ENCODE measurements around the gene CRADD.
A peak's percentile ranks its signal among the peaks of the same experiment; 100 is the strongest.
"Not testable (repeated sequence)": the region's sequence is repeated elsewhere in the genome, so short reads cannot be mapped to it uniquely, and the experiment has no call there.

Gene CRADD

DNA sequence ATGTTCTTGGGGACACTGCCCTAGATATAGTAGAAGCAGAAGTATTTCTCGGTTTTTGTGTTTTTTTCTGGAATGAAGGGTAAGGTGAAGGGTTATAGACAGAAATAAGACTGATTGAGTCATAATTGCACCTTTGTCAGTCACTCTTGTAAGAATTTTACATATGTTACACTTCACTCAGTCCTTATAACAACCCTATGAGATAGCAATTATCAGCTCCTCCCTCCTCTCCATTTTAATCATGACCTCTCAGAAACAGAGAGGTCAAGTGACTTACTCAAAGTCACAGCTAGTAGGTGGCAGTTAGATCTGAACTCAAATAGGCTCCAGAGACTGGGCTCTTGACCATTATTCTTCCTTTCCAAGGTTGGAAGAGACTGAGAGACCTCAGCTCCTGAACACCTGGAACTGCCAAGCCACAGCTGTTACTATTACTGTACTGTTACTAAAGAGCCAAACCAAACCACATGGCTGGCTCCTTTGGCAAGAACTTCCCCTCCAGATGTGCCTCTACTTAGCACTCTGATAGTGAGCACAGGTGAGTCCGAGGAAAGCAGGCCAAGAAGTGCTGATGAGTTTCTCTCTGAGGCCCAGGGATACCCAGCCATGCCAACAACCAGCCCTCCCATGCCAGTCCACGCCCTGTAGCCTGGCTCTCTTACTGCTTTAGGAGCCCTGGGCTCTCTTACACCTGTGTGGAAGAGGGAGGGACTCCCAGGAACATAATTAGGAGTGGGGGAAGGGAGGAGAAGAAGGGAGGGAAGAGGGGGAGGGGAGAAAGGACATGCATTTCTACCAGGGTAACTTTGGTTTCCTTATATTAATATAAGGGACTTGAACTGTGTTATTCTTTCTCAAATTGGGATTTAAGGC is 121.3 kb downstream of the CRADD start:
- peaks cover 5 to 11% of the 10 kb centered on the region in 2 donors for H3K4me1 Mint-ChIP-seq (ENCODE audit: low read depth in 2 of 2)
- DNase-seq (no peak), ATAC-seq (replicated peaks) (no peak)
- no peak overlapping the region for H3K4me3 Mint-ChIP-seq
- no peaks in the 10 kb centered on the region for H3K36me3 Mint-ChIP-seq (ENCODE audit: insufficient read depth)
- H3K9me3 Mint-ChIP-seq = no peaks in the 10 kb centered on the region
- no peaks in the 10 kb centered on the region for H3K27me3 Mint-ChIP-seq
- H3K27ac Mint-ChIP-seq = no peak overlapping the region

DNA sequence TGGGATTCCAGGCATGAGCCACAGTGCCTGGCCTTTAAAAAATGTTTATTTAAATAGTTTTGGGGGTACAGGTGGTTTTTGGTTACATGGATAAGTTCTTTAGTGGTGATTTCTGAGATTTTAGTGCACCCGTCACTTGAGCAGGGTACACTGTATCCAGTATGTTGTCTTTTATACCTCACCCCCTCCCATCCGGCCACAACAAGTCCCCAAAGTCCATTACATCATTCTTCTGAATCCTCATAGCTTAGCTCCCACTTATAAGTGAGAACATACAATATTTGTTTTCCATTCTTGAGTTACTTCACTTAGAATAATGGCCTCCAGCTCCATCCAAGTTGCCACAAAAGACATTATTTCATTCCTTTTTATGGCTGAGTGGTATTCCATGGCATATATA is 124.5 kb downstream of the CRADD start:
- not testable (repeated sequence) for ATAC-seq (replicated peaks); H3K9me3 Mint-ChIP-seq; H3K36me3 Mint-ChIP-seq (ENCODE audit: insufficient read depth); H3K4me3 Mint-ChIP-seq; DNase-seq; H3K27ac Mint-ChIP-seq; H3K27me3 Mint-ChIP-seq
- H3K4me1 Mint-ChIP-seq (ENCODE audit: low read depth in 2 of 2) = peaks cover 5 to 13% of the 10 kb centered on the region in 2 donors

DNA sequence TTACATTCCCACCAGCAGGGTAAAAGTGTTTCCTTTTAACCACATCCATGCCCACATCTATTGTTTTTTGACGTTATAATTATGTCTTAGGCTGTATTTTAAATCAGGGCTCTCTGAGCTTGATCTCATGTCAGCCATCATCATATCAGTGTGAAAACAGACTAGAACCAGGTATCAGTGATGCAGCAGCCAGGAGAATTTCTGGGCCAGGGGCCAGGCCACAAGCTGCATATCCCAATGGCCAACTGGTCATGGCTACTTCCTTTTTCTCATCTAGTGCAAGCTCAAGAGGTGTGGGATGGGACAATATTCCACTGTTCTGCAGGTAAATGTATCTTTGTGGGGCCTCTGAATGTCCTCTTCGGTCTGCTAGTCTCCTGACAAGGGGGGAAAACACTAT is 125.1 kb downstream of the CRADD start:
- no peak overlapping the region for H3K27ac Mint-ChIP-seq
- peaks cover 9 to 14% of the 10 kb centered on the region in 2 donors for H3K4me1 Mint-ChIP-seq (ENCODE audit: low read depth in 2 of 2)
- H3K9me3 Mint-ChIP-seq = no peaks in the 10 kb centered on the region
- ATAC-seq (replicated peaks) = no peak
- no peaks in the 10 kb centered on the region for H3K36me3 Mint-ChIP-seq (ENCODE audit: insufficient read depth)
- H3K4me3 Mint-ChIP-seq = no peak overlapping the region
- no peak for DNase-seq
- no peaks in the 10 kb centered on the region for H3K27me3 Mint-ChIP-seq

DNA sequence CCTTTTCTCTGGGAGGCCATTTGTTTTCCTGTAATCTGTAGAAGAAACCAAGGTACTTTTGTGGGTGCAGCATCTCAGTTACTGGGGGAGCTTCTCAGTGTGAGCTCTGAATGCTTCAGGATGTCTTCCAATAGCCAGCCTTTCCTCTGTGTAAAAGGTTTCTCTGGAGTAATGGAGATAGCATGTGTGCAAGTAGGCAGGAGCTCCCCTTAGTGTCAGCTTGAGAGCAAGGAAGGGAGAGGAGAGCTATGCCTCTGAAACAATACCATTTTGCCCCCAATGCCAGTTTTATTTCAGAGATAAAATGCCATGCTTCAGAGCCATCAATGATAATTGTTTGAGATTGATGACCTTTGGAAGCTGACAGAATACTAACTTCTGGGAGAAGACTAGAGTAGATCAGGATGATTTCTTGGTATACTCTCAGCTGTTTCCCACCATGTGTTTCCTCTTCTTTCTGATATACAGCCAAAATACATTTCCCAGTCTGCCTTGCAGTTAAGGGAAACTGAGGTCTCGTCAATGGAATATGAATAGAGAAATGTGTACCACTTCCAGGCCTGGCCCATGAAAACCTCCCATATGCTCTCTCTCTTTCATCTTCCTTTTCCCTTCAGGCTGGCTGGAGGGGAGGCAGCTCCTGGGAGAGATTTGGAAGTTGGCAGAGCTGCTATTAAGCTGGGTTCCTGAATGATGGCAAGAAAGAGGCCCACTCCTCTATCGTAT is 125.7 kb downstream of the CRADD start:
- ATAC-seq (replicated peaks) = no peak
- no peaks in the 10 kb centered on the region for H3K9me3 Mint-ChIP-seq
- peak overlapping the region; percentile 19 to 31 for H3K4me3 Mint-ChIP-seq
- H3K27ac Mint-ChIP-seq = peak overlapping the region; percentile 29 to 74
- no peaks in the 10 kb centered on the region for H3K36me3 Mint-ChIP-seq (ENCODE audit: insufficient read depth)
- H3K4me1 Mint-ChIP-seq (ENCODE audit: low read depth in 2 of 2) = peaks cover 14 to 19% of the 10 kb centered on the region in 2 donors
- H3K27me3 Mint-ChIP-seq = no peaks in the 10 kb centered on the region
- no peak for DNase-seq

DNA sequence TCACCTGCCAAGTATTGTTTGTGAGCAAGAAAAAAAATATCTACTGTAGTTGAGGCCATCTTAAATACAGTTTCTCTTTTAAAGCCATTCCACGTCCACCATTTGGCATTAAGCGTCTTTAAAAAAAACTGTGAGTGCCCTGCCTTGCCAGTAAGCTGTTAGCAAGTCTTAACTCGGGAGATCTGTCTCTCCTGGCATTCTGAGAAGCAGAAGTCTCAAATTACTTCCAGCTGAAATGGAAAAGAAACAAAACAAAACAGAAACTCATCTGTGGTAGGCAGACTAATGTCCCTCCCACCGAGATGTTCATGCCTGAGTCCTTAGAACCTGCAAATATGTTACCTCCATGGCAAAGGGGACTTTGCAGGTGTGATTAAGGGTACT is 126.2 kb downstream of the CRADD start:
- peaks cover 16 to 24% of the 10 kb centered on the region in 2 donors for H3K4me1 Mint-ChIP-seq (ENCODE audit: low read depth in 2 of 2)
- no peaks in the 10 kb centered on the region for H3K27me3 Mint-ChIP-seq
- DNase-seq (no peak), ATAC-seq (replicated peaks) (no peak)
- H3K36me3 Mint-ChIP-seq (ENCODE audit: insufficient read depth) = no peaks in the 10 kb centered on the region
- H3K27ac Mint-ChIP-seq = peak overlapping the region; percentile 29 to 74
- H3K4me3 Mint-ChIP-seq = peak overlapping the region; percentile 19 to 31
- H3K9me3 Mint-ChIP-seq = no peaks in the 10 kb centered on the region

DNA sequence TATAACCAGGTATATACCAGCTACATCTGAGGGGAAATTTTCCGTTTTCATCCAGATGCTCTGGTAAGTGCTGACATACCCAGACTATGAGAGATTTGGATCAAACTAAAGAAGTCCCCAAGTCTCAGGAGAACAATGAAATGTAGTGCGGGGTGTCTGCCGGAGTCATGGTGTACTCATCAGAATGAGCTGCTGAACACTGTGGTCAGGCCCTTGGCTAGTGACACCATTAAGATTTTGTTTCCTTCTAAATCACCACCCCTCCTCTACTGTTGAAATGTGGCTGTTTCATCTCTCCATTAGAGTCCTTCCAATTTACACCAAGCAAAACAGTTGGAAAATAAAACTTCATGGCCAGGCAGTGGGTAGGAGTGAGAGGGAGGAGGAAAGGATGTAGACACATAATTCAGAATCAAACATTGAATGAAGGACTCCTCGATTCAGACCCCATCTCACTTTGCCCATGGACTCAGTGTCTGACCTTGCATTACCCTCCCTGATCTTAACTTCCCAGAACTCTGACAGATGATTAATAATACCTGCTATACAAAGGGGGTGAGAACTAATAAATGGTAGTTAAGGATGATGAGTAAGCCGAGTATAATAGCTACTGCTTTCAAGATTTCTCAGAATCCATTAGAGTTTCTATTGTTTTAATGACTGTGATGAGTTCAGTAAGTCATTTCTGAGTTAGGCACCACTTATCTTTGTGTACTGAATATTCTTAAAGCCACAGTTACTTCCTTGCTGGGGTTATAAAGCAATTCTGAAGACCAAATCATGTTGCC is 127.4 kb downstream of the CRADD start:
- H3K27ac Mint-ChIP-seq = no peak overlapping the region
- no peak overlapping the region for H3K4me3 Mint-ChIP-seq

DNA sequence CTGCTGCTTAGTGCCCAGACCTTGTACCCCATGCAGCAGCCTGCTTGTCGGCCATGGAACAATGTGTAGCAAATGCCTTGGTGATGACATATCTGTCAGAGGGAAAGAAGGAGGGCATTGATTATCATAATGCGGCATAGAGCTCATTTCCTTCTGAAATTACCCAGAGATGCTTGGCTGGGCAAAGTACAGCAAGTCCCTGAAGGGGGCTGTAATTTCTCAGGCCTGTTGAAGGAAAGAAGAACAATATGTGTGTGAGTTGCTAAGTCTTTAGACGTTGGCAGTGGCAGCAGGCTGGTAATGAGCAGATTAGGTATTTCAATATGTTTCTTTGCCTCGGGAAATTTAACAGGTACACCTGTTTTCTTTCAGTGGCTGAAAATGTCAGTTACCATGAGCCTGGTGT is 128.6 kb downstream of the CRADD start:
- ATAC-seq (replicated peaks) (no peak), DNase-seq (no peak)
- no peaks in the 10 kb centered on the region for H3K27me3 Mint-ChIP-seq
- no peaks in the 10 kb centered on the region for H3K36me3 Mint-ChIP-seq (ENCODE audit: insufficient read depth)
- no peaks in the 10 kb centered on the region for H3K9me3 Mint-ChIP-seq
- H3K4me3 Mint-ChIP-seq = no peak overlapping the region
- H3K4me1 Mint-ChIP-seq (ENCODE audit: low read depth in 2 of 2) = peaks cover 16 to 22% of the 10 kb centered on the region in 2 donors
- H3K27ac Mint-ChIP-seq = no peak overlapping the region

More for the DNA sequence above, 127.4 kb downstream of the CRADD start:
- Mint-ChIP-seq H3K36me3 (ENCODE audit: insufficient read depth) (no peaks in the 10 kb centered on the region), H3K4me1 (ENCODE audit: low read depth in 2 of 2) (peaks cover 16 to 22% of the 10 kb centered on the region in 2 donors), H3K27me3 (no peaks in the 10 kb centered on the region), H3K9me3 (no peaks in the 10 kb centered on the region)
- DNase-seq = no peak
- ATAC-seq (replicated peaks) = no peak

DNA sequence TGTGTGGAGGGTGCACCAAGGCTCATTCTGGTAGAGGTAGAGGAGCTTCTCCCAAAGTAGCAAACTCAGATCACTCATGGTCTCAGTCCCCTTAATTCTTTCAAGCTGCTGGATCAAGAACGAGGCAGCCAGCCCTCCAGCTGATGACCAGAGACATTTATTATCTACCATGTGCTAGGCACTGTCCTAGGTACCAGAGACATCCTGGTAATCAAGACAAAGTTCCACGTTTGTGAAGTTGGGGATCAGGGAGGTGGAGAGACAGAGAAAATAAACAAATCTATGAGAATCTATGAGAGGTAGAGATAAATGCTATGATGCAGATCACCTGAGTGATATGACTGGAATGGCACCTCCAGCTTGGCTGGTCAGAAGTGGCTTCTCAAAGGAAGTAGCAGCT is 130.2 kb downstream of the CRADD start:
- ATAC-seq (replicated peaks) = no peak
- no peak overlapping the region for H3K27ac Mint-ChIP-seq
- H3K4me3 Mint-ChIP-seq = no peak overlapping the region
- DNase-seq = no peak
- no peaks in the 10 kb centered on the region for H3K9me3 Mint-ChIP-seq
- H3K4me1 Mint-ChIP-seq (ENCODE audit: low read depth in 2 of 2) = peaks cover 16 to 22% of the 10 kb centered on the region in 2 donors
- H3K36me3 Mint-ChIP-seq (ENCODE audit: insufficient read depth) = no peaks in the 10 kb centered on the region
- H3K27me3 Mint-ChIP-seq = no peaks in the 10 kb centered on the region

DNA sequence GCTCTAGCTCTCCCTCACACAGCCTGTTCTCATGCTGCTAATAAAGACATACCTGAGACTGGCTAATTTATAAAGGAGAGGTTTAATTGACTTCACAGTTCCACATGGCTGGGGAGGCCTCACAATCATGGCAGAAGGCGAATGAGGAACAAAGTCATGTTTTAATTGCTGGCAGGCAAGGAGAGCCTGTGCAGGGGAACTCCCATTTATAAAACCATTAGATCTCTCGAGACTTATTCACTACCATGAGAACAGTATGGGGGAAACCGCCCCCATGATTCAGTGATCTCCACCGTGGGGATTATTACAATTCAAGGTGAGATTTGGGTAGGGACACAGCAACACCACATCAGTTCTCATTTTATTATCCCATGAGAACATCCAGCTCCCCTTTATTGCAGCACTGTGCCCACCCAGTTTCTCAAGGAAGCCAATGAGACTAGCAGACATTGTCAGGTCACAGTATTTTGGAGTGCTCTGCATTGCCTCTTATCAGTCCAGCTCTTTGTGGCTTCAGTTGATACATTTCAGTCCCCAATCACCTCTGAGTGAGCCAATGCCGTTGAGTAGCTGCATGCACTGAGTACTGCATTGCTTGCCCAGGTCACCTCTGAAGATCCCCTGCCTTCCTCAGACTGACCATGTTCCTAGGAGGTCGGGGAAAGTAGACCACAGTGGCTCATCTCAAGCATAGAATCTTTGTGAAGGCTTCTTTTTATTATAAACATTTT is 131.2 kb downstream of the CRADD start:
- Mint-ChIP-seq H3K27me3 (no peaks in the 10 kb centered on the region), H3K36me3 (ENCODE audit: insufficient read depth) (no peaks in the 10 kb centered on the region), H3K4me1 (ENCODE audit: low read depth in 2 of 2) (peaks cover 11 to 22% of the 10 kb centered on the region in 2 donors), H3K9me3 (no peaks in the 10 kb centered on the region), H3K4me3 (no peak overlapping the region), H3K27ac (no peak overlapping the region)
- ATAC-seq (replicated peaks) = no peak
- no peak for DNase-seq

DNA sequence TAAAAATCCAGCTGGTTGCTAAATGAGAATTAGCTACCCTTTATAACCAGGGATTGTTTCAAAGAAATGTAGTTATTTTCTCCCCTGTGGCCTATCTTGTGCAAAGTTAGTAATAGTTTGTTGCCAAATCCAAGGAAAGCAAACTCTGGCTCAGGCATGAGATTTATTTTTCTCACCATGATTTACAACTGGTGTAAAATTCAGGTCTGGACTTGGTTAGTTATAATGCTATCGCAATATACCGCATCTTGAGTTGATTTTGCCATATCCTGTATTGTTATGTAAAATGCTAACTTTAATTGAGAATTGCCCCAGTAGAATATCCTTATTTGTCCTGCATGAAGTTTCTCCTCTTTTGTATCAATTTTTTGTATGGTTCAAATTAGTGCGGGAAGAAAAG is 135.5 kb downstream of the CRADD start:
- no peak overlapping the region for H3K27ac Mint-ChIP-seq
- DNase-seq (no peak), ATAC-seq (replicated peaks) (no peak)
- H3K9me3 Mint-ChIP-seq = no peaks in the 10 kb centered on the region
- H3K27me3 Mint-ChIP-seq = no peaks in the 10 kb centered on the region
- H3K4me1 Mint-ChIP-seq (ENCODE audit: low read depth in 2 of 2) = peaks cover 4 to 10% of the 10 kb centered on the region in 2 donors
- H3K4me3 Mint-ChIP-seq = no peak overlapping the region
- H3K36me3 Mint-ChIP-seq (ENCODE audit: insufficient read depth) = no peaks in the 10 kb centered on the region

DNA sequence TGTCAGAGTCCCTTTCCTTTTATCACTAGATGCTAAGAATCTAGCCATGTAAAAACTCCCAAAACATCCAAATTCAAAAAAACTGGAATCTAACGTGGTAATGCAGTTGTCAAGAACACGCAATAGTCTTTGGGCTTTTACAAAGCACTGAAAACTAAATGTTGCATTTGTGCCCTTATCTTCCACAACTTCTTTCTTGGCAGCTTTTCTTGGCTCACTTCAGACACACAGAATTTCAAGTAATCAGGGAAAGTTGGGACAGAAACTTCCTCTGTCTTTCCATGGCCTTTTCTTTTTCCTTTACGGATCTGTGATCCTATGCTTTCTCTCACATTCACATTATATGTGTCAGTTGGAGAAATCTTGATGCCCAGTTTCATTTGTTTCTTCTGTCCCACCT is 136.0 kb downstream of the CRADD start:
- no peak for DNase-seq
- Mint-ChIP-seq H3K36me3 (ENCODE audit: insufficient read depth) (no peaks in the 10 kb centered on the region), H3K27me3 (no peaks in the 10 kb centered on the region), H3K9me3 (no peaks in the 10 kb centered on the region), H3K4me3 (no peak overlapping the region), H3K27ac (no peak overlapping the region), H3K4me1 (ENCODE audit: low read depth in 2 of 2) (peaks cover 0 to 4% of the 10 kb centered on the region in 2 donors)
- no peak for ATAC-seq (replicated peaks)

DNA sequence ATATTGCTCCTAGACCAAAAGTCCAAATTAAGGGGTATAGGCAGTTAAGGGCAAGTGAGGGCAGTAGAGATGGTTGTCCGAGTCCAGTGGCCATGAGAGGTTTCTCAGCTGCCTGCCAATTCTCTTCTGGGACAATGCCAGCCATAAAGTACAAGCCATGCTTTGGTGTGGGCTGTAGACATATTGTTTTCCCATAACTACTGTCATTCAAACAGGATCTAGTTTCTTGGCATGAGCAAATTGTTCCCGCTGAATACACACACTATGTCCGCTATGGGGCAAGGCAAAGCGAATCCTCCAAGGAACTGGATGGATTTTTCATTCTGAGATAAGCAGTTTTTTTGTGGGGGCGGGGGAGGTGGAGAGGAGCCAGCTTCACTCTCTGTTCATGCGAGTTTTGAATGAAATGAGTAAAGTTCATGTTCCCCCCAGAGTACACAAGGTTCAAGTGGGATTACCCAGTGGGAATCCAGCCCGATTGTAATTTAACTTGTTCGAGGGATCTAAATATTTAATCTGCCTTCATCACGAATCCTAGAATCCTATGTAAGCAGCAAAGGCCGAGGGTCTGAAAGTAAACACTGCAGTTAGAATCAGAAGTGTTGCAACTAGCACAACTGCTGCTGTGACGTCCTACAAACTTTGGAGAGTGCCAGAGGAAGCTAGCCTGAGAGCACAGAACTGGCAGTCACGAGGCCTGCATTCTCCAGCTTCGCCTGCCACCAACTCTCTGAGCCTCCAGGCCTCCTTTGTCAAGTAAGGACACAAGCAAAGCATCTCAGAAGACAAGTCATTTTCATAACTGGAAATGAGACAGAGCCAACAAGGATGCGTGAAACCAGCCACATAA is 137.0 kb downstream of the CRADD start:
- ATAC-seq (replicated peaks) (no peak), DNase-seq (no peak)
- no peak overlapping the region for H3K4me3 Mint-ChIP-seq
- H3K27ac Mint-ChIP-seq = no peak overlapping the region
- no peaks in the 10 kb centered on the region for H3K4me1 Mint-ChIP-seq (ENCODE audit: low read depth in 2 of 2)
- no peaks in the 10 kb centered on the region for H3K36me3 Mint-ChIP-seq (ENCODE audit: insufficient read depth)
- no peaks in the 10 kb centered on the region for H3K27me3 Mint-ChIP-seq
- H3K9me3 Mint-ChIP-seq = no peaks in the 10 kb centered on the region
